Mesodermal cell (in vitro differentiated cells): ENCODE results near the gene DYNLT5.
A peak's percentile ranks its signal among the peaks of the same experiment; 100 is the strongest.

ENCODE experiments used
- H3K27ac ChIP-seq: 2 replicates; pipeline ENCODE4 v1.7.0; 2013; ENCODE audit warnings: mild to moderate bottlenecking, low read depth, low read length, moderate library complexity; ENCODE audit not compliant: severe bottlenecking
- H3K36me3 ChIP-seq: 2 replicates; pipeline ENCODE4 v1.7.1; 2013; ENCODE audit warnings: mild to moderate bottlenecking, low read length, moderate library complexity; ENCODE audit not compliant: control insufficient read depth, insufficient read depth
- H3K4me1 ChIP-seq: one replicate; pipeline ENCODE4 v1.7.1; 2013; ENCODE audit warnings: mild to moderate bottlenecking, low read length; ENCODE audit not compliant: insufficient read depth, control insufficient read depth, poor library complexity, severe bottlenecking
- H3K4me3 ChIP-seq: 2 replicates; pipeline ENCODE4 v1.7.0; 2013; ENCODE audit warnings: low read length, control low read depth, mild to moderate bottlenecking; ENCODE audit not compliant: insufficient read depth, poor library complexity, severe bottlenecking; ENCODE audit errors: extremely low read depth
- H3K9me3 ChIP-seq: 2 replicates; pipeline ENCODE4 v1.7.1; 2013; ENCODE audit warnings: mild to moderate bottlenecking, low read length, moderate library complexity; ENCODE audit not compliant: control insufficient read depth
- WGBS, 2 experiments: methylation state at CpG; one replicate each; pipeline ENCODE4 v1.1.5; 2013; ENCODE audit warnings: missing lambda C conversion rate in 2 of 2; ENCODE audit not compliant: insufficient coverage in 2 of 2; 5-methylcytosine and 5-hydroxymethylcytosine counted together

DYNLT5 gene

GRCh38 chr1:66751160-66751559 lies 1.1 kb upstream of the DYNLT5 start:
- WGBS, 2 experiments: 95 to 100% methylated on average over 2 of the region's 4 CpGs
- H3K9me3 ChIP-seq: no peaks in the 10 kb centered on the region
- no peak overlapping the region for H3K4me3 ChIP-seq
- H3K4me1 ChIP-seq: peaks cover 7% of the 10 kb centered on the region
- no peaks in the 10 kb centered on the region for H3K36me3 ChIP-seq
- no peak overlapping the region for H3K27ac ChIP-seq

- 51 to 59% methylated on average over 12 to 13 of the region's 18 CpGs for WGBS, 2 experiments
These were observed 562 bp downstream of the DYNLT5 start for GRCh38 chr1:66752671-66753371.

GRCh38 chr1:66757722-66758240 lies 5.5 kb downstream of the DYNLT5 start:
- WGBS, 2 experiments: 79 to 96% methylated on average over 3 to 4 of the region's 6 CpGs
- H3K9me3 ChIP-seq: no peaks in the 10 kb centered on the region
- no peak overlapping the region for H3K4me3 ChIP-seq
- H3K4me1 ChIP-seq: peaks cover under 1% of the 10 kb centered on the region
- H3K27ac ChIP-seq: no peak overlapping the region
- H3K36me3 ChIP-seq: no peaks in the 10 kb centered on the region

More at GRCh38 chr1:66752671-66753371, 562 bp downstream of the DYNLT5 start:
- Histone ChIP-seq H3K4me3 (peak overlapping the region; percentile 30), H3K4me1 (peaks cover 7% of the 10 kb centered on the region), H3K27ac (peak overlapping the region; percentile 58), H3K9me3 (no peaks in the 10 kb centered on the region), H3K36me3 (no peaks in the 10 kb centered on the region)

- Histone ChIP-seq H3K9me3 (peaks cover 3% of the 10 kb centered on the region), H3K4me1 (no peaks in the 10 kb centered on the region), H3K36me3 (no peaks in the 10 kb centered on the region), H3K4me3 (no peak overlapping the region), H3K27ac (no peak overlapping the region)
- 71% methylated on average over 1 of the region's 1 CpG; no CpG with 5 or more reads in 1 of the 2 experiments for WGBS, 2 experiments
These were observed 6.0 kb downstream of the DYNLT5 start for GRCh38 chr1:66758241-66758755.

- Histone ChIP-seq H3K27ac (no peak overlapping the region), H3K4me3 (no peak overlapping the region), H3K36me3 (no peaks in the 10 kb centered on the region), H3K4me1 (no peaks in the 10 kb centered on the region), H3K9me3 (peaks cover 6% of the 10 kb centered on the region)
- 86% methylated on average over 1 of the region's 1 CpG for WGBS, 2 experiments
These were observed 8.2 kb downstream of the DYNLT5 start for GRCh38 chr1:66760506-66760905.

- Histone ChIP-seq H3K9me3 (peaks cover 6% of the 10 kb centered on the region), H3K4me1 (no peaks in the 10 kb centered on the region), H3K36me3 (no peaks in the 10 kb centered on the region), H3K27ac (no peak overlapping the region), H3K4me3 (no peak overlapping the region)
- WGBS, 2 experiments: 86 to 90% methylated on average over 2 of the region's 2 CpGs
These were observed 9.0 kb downstream of the DYNLT5 start for GRCh38 chr1:66761221-66761620.

- peaks cover 6% of the 10 kb centered on the region for H3K9me3 ChIP-seq
- no peak overlapping the region for H3K4me3 ChIP-seq
- H3K4me1 ChIP-seq: no peaks in the 10 kb centered on the region
- H3K36me3 ChIP-seq: no peaks in the 10 kb centered on the region
- H3K27ac ChIP-seq: no peak overlapping the region
- no CpG with 5 or more reads among the region's 3 CpGs for WGBS, 2 experiments
These were observed 12.8 kb downstream of the DYNLT5 start for GRCh38 chr1:66764994-66765578.

- no peaks in the 10 kb centered on the region for H3K4me1 ChIP-seq
These were observed 15.4 kb downstream of the DYNLT5 start for GRCh38 chr1:66767626-66768025.

GRCh38 chr1:66768965-66769364 lies 16.7 kb downstream of the DYNLT5 start:
- no CpG with 5 or more reads among the region's 1 CpG for WGBS, 2 experiments
- no peak overlapping the region for H3K4me3 ChIP-seq
- H3K9me3 ChIP-seq: no peaks in the 10 kb centered on the region
- no peak overlapping the region for H3K27ac ChIP-seq
- no peaks in the 10 kb centered on the region for H3K36me3 ChIP-seq
- H3K4me1 ChIP-seq: no peaks in the 10 kb centered on the region

More at GRCh38 chr1:66767626-66768025, 15.4 kb downstream of the DYNLT5 start:
- Histone ChIP-seq H3K27ac (no peak overlapping the region), H3K36me3 (no peaks in the 10 kb centered on the region), H3K4me3 (no peak overlapping the region), H3K9me3 (peaks cover 6% of the 10 kb centered on the region)

GRCh38 chr1:66769512-66770229 lies 17.4 kb downstream of the DYNLT5 start:
- H3K4me3 ChIP-seq: no peak overlapping the region
- 100% methylated on average over 1 of the region's 7 CpGs; no CpG with 5 or more reads in 1 of the 2 experiments for WGBS, 2 experiments
- no peak overlapping the region for H3K27ac ChIP-seq
- no peaks in the 10 kb centered on the region for H3K36me3 ChIP-seq
- H3K4me1 ChIP-seq: no peaks in the 10 kb centered on the region
- no peaks in the 10 kb centered on the region for H3K9me3 ChIP-seq
